ENCODE data around the gene HRAS. TPM values are rescaled to one million over a fixed set of nuclear protein-coding genes. Genes with fewer than 3 reads are reported as not detected.

Gene HRAS
- total and polyA plus RNA-seq, 2 of the 8 experiments (the other 6 are each of a cell fraction or from before 2014, with no cell fraction given): 44.3 to 54.7 TPM

DNA sequence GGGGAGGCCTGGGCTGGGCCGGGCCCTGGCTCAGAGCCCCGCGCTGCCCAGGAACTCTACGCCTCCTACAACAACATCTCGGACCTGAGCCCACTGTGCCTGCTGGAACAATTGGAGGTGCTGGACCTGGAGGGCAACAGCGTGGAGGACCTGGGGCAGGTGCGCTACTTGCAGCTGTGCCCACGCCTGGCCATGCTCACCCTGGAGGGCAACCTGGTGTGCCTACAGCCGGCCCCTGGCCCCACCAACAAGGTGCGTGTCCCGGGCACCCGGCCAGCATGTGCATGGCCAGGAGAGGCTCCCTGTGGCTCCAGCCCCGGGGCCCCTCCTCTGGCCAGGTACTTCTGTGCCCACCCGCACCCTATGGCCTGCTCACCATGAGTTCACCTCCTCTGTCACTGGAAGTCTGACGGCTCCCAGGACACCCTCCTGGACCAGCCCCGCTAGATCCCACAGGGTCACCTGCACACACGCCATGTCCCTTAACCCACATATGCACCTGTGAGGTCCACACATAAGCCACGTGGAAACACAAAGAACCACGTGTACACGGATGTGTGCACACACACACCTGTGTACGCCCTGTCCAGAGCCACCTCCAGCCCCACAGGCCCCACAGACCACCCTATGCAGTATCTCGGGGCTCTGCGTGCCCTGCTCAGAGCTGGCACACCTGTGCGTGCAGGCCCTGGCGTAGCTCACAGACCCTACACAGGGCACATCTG is 14.8 kb upstream of the HRAS start:
- Histone ChIP-seq H3K4ac (replicated peaks; ENCODE audit: insufficient read length, low read depth, low read length) (no peak overlapping the region), H2BK15ac (ENCODE audit: low read length) (no peak overlapping the region), H2BK120ac (replicated peaks; ENCODE audit: low read depth, low read length) (no peak overlapping the region), H3K18ac (ENCODE audit: extremely low read depth, low read length) (no peak overlapping the region), H2BK5ac (ENCODE audit: low read depth, low read length) (no peak overlapping the region), H3K9me3 (ENCODE audit: insufficient read depth in 2 of 2, low read depth in 1 of 2, low read length in 1 of 2) (no peaks in the 10 kb centered on the region), H2AFZ (ENCODE audit: low read length) (no peak overlapping the region), H3K9ac (replicated peaks in 1 of 4; ENCODE audit: extremely low read depth in 1 of 4, low read depth in 3 of 4, low read length in 3 of 4) (no peak overlapping the region), H3K4me3 (ENCODE audit: extremely low read depth in 1 of 4, insufficient read depth in 2 of 4, low read depth in 3 of 4, low read length in 4 of 4) (no peak overlapping the region), H3K4me1 (replicated peaks in 1 of 4; ENCODE audit: control insufficient read depth in 3 of 4, insufficient read depth in 4 of 4, low read length in 3 of 4) (peaks cover 0 to 6% (median 0%) of the 10 kb centered on the region in 4 experiments; a peak in 2 of 7 replicates), H4K8ac (ENCODE audit: extremely low read depth, insufficient read depth, low read length) (peak overlapping the region; percentile 68), H3K27ac (ENCODE audit: low read depth, low read length) (no peak overlapping the region), H4K20me1 (replicated peaks in 1 of 2; ENCODE audit: control insufficient read depth in 1 of 2, insufficient read depth in 2 of 2, low read length in 2 of 2) (no peaks in the 10 kb centered on the region), H4K91ac (replicated peaks; ENCODE audit: insufficient read length, low read length) (no peak overlapping the region), H2AK5ac (ENCODE audit: low read depth, low read length) (no peak overlapping the region), H3K4me2 (ENCODE audit: insufficient read depth in 1 of 2, low read depth in 2 of 2, low read length in 2 of 2) (no peak overlapping the region), H3K79me1 (ENCODE audit: low read depth, low read length) (no peaks in the 10 kb centered on the region), H2BK12ac (ENCODE audit: low read depth, low read length) (0 out of 2 replicates have a peak overlapping the region, but pooled peaks have one; percentile 17), H3K56ac (replicated peaks; ENCODE audit: insufficient read length, low read depth, low read length) (no peak overlapping the region), H3K36me3 (ENCODE audit: control insufficient read depth in 2 of 4, insufficient read depth in 4 of 4, low read length in 3 of 4) (no peaks in the 10 kb centered on the region), H3K27me3 (replicated peaks in 1 of 4; ENCODE audit: control insufficient read depth in 3 of 4, extremely low read depth in 1 of 4, insufficient read depth in 3 of 4, low read length in 3 of 4) (no peaks in the 10 kb centered on the region), H3K14ac (ENCODE audit: insufficient read length) (no peak overlapping the region), H3K79me2 (ENCODE audit: control insufficient read depth in 1 of 2, insufficient read depth in 2 of 2, low read length in 2 of 2) (no peaks in the 10 kb centered on the region), H3K23ac (ENCODE audit: insufficient read length) (no peak overlapping the region), H4K5ac (ENCODE audit: insufficient read length, low read depth, low read length) (no peak overlapping the region), H3K23me2 (ENCODE audit: low read depth, low read length) (peaks cover under 1% of the 10 kb centered on the region; the same call in 1 of the 2 replicates), H2BK20ac (ENCODE audit: low read length) (no peak overlapping the region)
- 93% methylated on average over 24 of the region's 25 CpGs; no CpG with 5 or more reads in 1 of the 2 experiments for WGBS, 2 experiments (ENCODE audit: extremely low coverage in 1 of 2, insufficient coverage in 1 of 2, insufficient read length in 1 of 2, insufficient replicate concordance in 2 of 2, low coverage in 1 of 2, low lambda C conversion rate in 2 of 2, missing lambda C conversion rate in 1 of 2)
- ChIA-PET POLR2A (ENCODE audit: partially characterized antibody) (no interaction called here), CTCF (ENCODE audit: partially characterized antibody) (interaction anchor here (0.9 to 1.6 kb wide), 4 partner anchors 9 to 12 kb away, joined by 3 to 4 read pairs (median 4); no protein-coding TSS in a partner anchor)
- FAIRE-seq (no peak), DNase-seq (ENCODE audit: low read depth in 1 of 2, low spot score in 2 of 2) (no peak)
- TF ChIP-seq, protein P1, sequence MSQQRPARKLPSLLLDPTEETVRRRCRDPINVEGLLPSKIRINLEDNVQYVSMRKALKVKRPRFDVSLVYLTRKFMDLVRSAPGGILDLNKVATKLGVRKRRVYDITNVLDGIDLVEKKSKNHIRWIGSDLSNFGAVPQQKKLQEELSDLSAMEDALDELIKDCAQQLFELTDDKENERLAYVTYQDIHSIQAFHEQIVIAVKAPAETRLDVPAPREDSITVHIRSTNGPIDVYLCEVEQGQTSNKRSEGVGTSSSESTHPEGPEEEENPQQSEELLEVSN (IDR thresholded peaks at IDR 0.05): no peak
- TF ChIP-seq TAF7 (optimal IDR thresholded peaks at IDR 0.05; ENCODE audit: borderline replicate concordance, low read depth, low read length) (no peak), SAP30 (IDR thresholded peaks at IDR 0.05; ENCODE audit: insufficient read depth, insufficient replicate concordance, low read length) (no peak), JUND (IDR thresholded peaks at IDR 0.05; ENCODE audit: low read length) (no peak), ATF2 (IDR thresholded peaks at IDR 0.05; ENCODE audit: low read length) (no peak), EGR1 (IDR thresholded peaks at IDR 0.05; ENCODE audit: borderline replicate concordance, low read depth, low read length) (no peak), FOSL1 (IDR thresholded peaks at IDR 0.05; ENCODE audit: insufficient read depth, low read depth, low read length) (no peak), SIX5 (IDR thresholded peaks at IDR 0.05; ENCODE audit: low read depth, low read length) (no peak), SIRT6 (IDR thresholded peaks at IDR 0.05; ENCODE audit: low read length) (no peak), CHD2 (IDR thresholded peaks at IDR 0.05; ENCODE audit: low read length) (no peak)

Measured in H1 (cell line).